ENCODE data around the gene OGFOD3. TPM values are rescaled to one million over a fixed set of nuclear protein-coding genes. Genes with fewer than 3 reads are reported as not detected.

OGFOD3 gene
- total and polyA plus RNA-seq, 8 donors = 10.5 to 30.4 (median 17.4) TPM

GRCh38 chr17:82415786-82416185, 2.6 kb downstream of the OGFOD3 start:
- Histone ChIP-seq H3K36me3 (peaks cover 0 to 27% (median 17%) of the 10 kb centered on the region in 4 donors), H3K4me1 (peaks cover 6 to 37% (median 27%) of the 10 kb centered on the region in 4 donors), H3K9me3 (no peaks in the 10 kb centered on the region), H3K27ac (no peak overlapping the region), H3K4me3 (no peak overlapping the region), H3K27me3 (no peaks in the 10 kb centered on the region)
- 90 to 98% (median 96%) methylated on average over 9 of the region's 9 CpGs for WGBS, 5 donors
- no peak for DNase-seq
- intact Hi-C loops (cut with DNase I; ENCODE audit: low total_unique reads) = no loop called here
- no peak for TF ChIP-seq POLR2AphosphoS5 (IDR thresholded peaks at IDR 0.05)
- TF ChIP-seq EP300 (IDR thresholded peaks at IDR 0.05) = no peak
- TF ChIP-seq CTCF (IDR thresholded peaks at IDR 0.05) = no peak
- TF ChIP-seq POLR2A (IDR thresholded peaks at IDR 0.05) = no peak

- no peak overlapping the region for H3K27ac ChIP-seq
- no peak for DNase-seq
- H3K36me3 ChIP-seq = peaks cover 0 to 27% (median 14%) of the 10 kb centered on the region in 4 donors
- H3K4me3 ChIP-seq = no peak overlapping the region
- H3K9me3 ChIP-seq = no peaks in the 10 kb centered on the region
- peaks cover 6 to 37% (median 27%) of the 10 kb centered on the region in 4 donors for H3K4me1 ChIP-seq
- TF ChIP-seq CTCF (IDR thresholded peaks at IDR 0.05) (no peak), POLR2A (IDR thresholded peaks at IDR 0.05) (no peak), POLR2AphosphoS5 (IDR thresholded peaks at IDR 0.05) (no peak), EP300 (IDR thresholded peaks at IDR 0.05) (no peak)
- no peaks in the 10 kb centered on the region for H3K27me3 ChIP-seq
- WGBS, 5 donors = 91 to 97% (median 94%) methylated on average over 21 to 26 of the region's 26 CpGs
- intact Hi-C loops (cut with DNase I; ENCODE audit: low total_unique reads) = no loop called here
Measured at GRCh38 chr17:82415336-82415735, 3.0 kb downstream of the OGFOD3 start.

- H3K4me3 ChIP-seq = no peak overlapping the region
- intact Hi-C loops (cut with DNase I; ENCODE audit: low total_unique reads) = loop anchor here (5.0 kb wide), 1 partner anchor 62 kb away; no protein-coding TSS in a partner anchor
- WGBS, 5 donors = 29 to 37% (median 29%) methylated on average over 37 to 38 of the region's 38 CpGs
Measured at GRCh38 chr17:82414548-82415281, 3.7 kb downstream of the OGFOD3 start.

More at GRCh38 chr17:82414548-82415281, 3.7 kb downstream of the OGFOD3 start:
- peaks cover 0 to 27% (median 18%) of the 10 kb centered on the region in 4 donors for H3K36me3 ChIP-seq
- H3K27ac ChIP-seq = no peak overlapping the region
- no peaks in the 10 kb centered on the region for H3K9me3 ChIP-seq
- peaks cover 6 to 31% (median 25%) of the 10 kb centered on the region in 4 donors for H3K4me1 ChIP-seq
- no peak for TF ChIP-seq POLR2A (IDR thresholded peaks at IDR 0.05)
- peak in 4 of 7 experiments; percentile 3 to 55 (median 51) for TF ChIP-seq CTCF (IDR thresholded peaks at IDR 0.05)
- TF ChIP-seq EP300 (IDR thresholded peaks at IDR 0.05) = no peak
- H3K27me3 ChIP-seq = no peaks in the 10 kb centered on the region
- peak; percentile 72 to 92 for DNase-seq

Measured in stomach (tissue), 9 donors.